Measurements from ENCODE around the gene TBCB.

The TBCB gene

DNA sequence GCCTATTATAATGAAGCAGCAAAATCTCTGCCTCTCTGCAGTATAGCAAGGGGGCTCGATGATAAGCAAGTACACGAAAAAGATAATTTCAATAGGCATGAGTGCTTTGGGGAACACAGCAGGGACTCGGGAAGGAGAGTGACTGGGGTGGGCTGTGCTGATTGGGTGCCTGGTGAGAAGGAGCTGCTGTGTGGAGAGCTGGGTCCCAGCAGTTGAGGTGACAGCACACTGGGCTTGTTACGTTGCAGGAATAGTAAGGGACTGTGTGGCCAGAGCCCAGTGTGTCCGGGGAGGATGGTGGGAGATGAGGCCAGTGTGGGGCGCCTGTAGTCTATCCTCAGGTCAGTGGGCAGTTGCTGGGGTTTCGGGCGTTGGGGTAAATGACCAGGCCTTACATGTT lies 43.2 kb upstream of the TBCB start:
- Histone ChIP-seq H3K4me2 (ENCODE audit: low read depth, low read length, poor library complexity, severe bottlenecking) (no peak overlapping the region), H3K27me3 (ENCODE audit: low read length) (no peaks in the 10 kb centered on the region), H3K27ac (ENCODE audit: low read depth, low read length) (no peak overlapping the region), H3K9me3 (ENCODE audit: insufficient read depth, low read length) (no peaks in the 10 kb centered on the region), H2AFZ (ENCODE audit: low read depth, low read length, severe bottlenecking) (no peak overlapping the region), H3F3A (ENCODE audit: insufficient read depth) (0 out of 2 replicates have a peak, but pooled peaks cover 4% of the 10 kb centered on the region), H3K9me2 (replicated peaks; ENCODE audit: insufficient read depth, low read length) (no peaks in the 10 kb centered on the region), H3K9ac (ENCODE audit: low read length) (no peak overlapping the region), H4K20me1 (ENCODE audit: low read depth, low read length) (no peaks in the 10 kb centered on the region), H3K4me3 (ENCODE audit: insufficient read depth, low read length, poor library complexity, severe bottlenecking) (no peak overlapping the region), H3K36me3 (ENCODE audit: low read length) (peaks cover 9% of the 10 kb centered on the region; the same call in 1 of the 2 replicates), H3K79me2 (ENCODE audit: insufficient read depth, low read length) (no peaks in the 10 kb centered on the region)
- TF ChIP-seq CTCF (IDR thresholded peaks at IDR 0.05; ENCODE audit: insufficient read depth, low read length, poor library complexity, severe bottlenecking) = no peak
- TF ChIP-seq EZH2phosphoT487 (conservative IDR thresholded peaks at IDR 0.05; ENCODE audit: low read length) = no peak

DNA sequence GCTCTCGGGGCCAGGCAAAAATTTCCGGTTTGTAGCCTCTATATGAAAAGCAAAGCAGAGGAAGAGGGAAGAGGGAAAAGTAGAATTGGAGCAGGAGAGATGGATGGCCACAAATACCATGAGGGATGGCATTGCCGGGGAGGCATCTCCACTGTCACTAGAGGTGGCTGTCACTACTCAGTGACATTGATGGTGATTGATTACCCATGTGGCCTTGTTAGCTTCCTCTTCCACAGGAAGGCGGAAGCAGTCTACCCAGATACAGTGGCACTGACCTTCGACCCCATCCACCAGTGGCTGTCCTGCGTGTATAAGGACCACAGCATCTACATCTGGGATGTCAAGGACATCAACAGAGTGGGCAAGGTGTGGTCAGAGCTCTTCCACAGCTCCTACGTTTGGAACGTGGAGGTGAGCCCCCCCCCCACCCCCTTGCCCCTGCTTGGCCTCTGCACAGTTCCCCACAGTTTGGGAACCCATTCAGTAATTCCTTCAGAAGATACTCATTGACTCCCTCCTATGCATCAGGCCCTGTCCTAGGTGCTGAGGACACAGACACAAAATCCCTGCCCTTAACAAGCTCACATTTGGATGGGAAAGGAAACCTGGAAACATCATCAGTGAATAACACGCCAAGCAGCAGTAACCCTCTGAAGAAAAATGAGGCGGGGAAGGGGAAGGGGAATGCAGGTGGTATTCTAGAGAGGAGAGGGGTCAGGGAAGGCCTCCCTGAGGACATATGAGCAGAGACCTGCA lies 42.0 kb upstream of the TBCB start:
- no peaks in the 10 kb centered on the region for H4K20me1 ChIP-seq (ENCODE audit: low read depth, low read length)
- H3K27me3 ChIP-seq (ENCODE audit: low read length) = no peaks in the 10 kb centered on the region
- peaks cover 9% of the 10 kb centered on the region; the same call in 1 of the 2 replicates for H3K36me3 ChIP-seq (ENCODE audit: low read length)
- H3K9ac ChIP-seq (ENCODE audit: low read length) = no peak overlapping the region
- no peak overlapping the region for H3K4me2 ChIP-seq (ENCODE audit: low read depth, low read length, poor library complexity, severe bottlenecking)
- 0 out of 2 replicates have a peak, but pooled peaks cover 4% of the 10 kb centered on the region for H3F3A ChIP-seq (ENCODE audit: insufficient read depth)
- H3K79me2 ChIP-seq (ENCODE audit: insufficient read depth, low read length) = no peaks in the 10 kb centered on the region
- TF ChIP-seq EZH2phosphoT487 (conservative IDR thresholded peaks at IDR 0.05; ENCODE audit: low read length) (no peak), CTCF (IDR thresholded peaks at IDR 0.05; ENCODE audit: insufficient read depth, low read length, poor library complexity, severe bottlenecking) (no peak)
- H3K27ac ChIP-seq (ENCODE audit: low read depth, low read length) = no peak overlapping the region
- H3K9me3 ChIP-seq (ENCODE audit: insufficient read depth, low read length) = no peaks in the 10 kb centered on the region
- no peak overlapping the region for H3K4me3 ChIP-seq (ENCODE audit: insufficient read depth, low read length, poor library complexity, severe bottlenecking)
- no peak overlapping the region for H2AFZ ChIP-seq (ENCODE audit: low read depth, low read length, severe bottlenecking)
- no peaks in the 10 kb centered on the region for H3K9me2 ChIP-seq (replicated peaks; ENCODE audit: insufficient read depth, low read length)

DNA sequence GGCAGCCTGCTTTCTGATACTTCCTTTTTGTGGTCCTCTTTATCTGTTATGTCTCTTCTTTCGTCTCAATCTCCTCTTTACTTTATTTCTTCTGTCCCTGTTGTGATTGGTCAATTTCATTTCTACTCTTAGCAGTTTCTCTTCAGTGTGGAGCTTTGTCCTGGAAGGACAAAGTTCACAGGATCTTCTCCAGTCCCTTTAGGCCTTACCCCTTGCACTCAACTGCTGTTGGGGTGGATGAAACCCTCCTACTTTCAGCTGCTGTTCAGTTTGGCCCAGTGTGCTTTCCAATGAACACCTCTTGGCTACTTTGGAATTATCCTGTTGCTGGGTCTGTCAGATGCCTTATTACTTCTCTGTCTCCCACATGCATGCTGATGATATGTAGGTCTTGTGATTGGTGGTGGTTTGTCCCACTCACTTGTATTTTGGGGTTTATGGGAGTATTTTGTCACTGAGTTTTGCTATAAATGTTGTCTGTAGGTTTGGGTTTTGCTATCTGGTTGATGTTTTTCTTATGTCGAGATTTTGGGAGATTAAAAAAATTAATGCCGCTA lies 35.8 kb upstream of the TBCB start:
- H3K36me3 ChIP-seq (ENCODE audit: low read length) = peaks cover 18% of the 10 kb centered on the region; the same call in 1 of the 2 replicates
- H3K4me2 ChIP-seq (ENCODE audit: low read depth, low read length, poor library complexity, severe bottlenecking) = no peak overlapping the region

More for the DNA sequence above, 35.8 kb upstream of the TBCB start:
- TF ChIP-seq EZH2phosphoT487 (conservative IDR thresholded peaks at IDR 0.05; ENCODE audit: low read length) (no peak), CTCF (IDR thresholded peaks at IDR 0.05; ENCODE audit: insufficient read depth, low read length, poor library complexity, severe bottlenecking) (no peak)
- Histone ChIP-seq H4K20me1 (ENCODE audit: low read depth, low read length) (no peaks in the 10 kb centered on the region), H3K27ac (ENCODE audit: low read depth, low read length) (no peak overlapping the region), H3F3A (ENCODE audit: insufficient read depth) (0 out of 2 replicates have a peak, but pooled peaks cover 4% of the 10 kb centered on the region), H3K9ac (ENCODE audit: low read length) (no peak overlapping the region), H3K79me2 (ENCODE audit: insufficient read depth, low read length) (no peaks in the 10 kb centered on the region), H3K4me3 (ENCODE audit: insufficient read depth, low read length, poor library complexity, severe bottlenecking) (no peak overlapping the region), H3K9me2 (replicated peaks; ENCODE audit: insufficient read depth, low read length) (no peaks in the 10 kb centered on the region), H3K9me3 (ENCODE audit: insufficient read depth, low read length) (no peaks in the 10 kb centered on the region), H2AFZ (ENCODE audit: low read depth, low read length, severe bottlenecking) (no peak overlapping the region), H3K27me3 (ENCODE audit: low read length) (no peaks in the 10 kb centered on the region)

Measured in SU-DHL-6 (cell line).